PFSK-1 (cell line): ENCODE measurements around the gene GCNT1.

ENCODE experiments used
- POLR2AphosphoS5 ChIP-seq: IDR thresholded peaks from 2 replicates; pipeline ENCODE4 v1.6.1; 2012; ENCODE audit warnings: low read depth, mild to moderate bottlenecking, control low read depth, low read length, moderate library complexity
- REST ChIP-seq, 2 experiments: IDR thresholded peaks; 2 replicates each; pipeline versions ENCODE4 v1.6.1 to v1.8.0; 2011 to 2012; ENCODE audit warnings: low read depth in 2 of 2, low read length in 2 of 2, control low read depth in 1 of 2, inconsistent platforms in 1 of 2, mild to moderate bottlenecking in 1 of 2, moderate library complexity in 1 of 2; ENCODE audit not compliant: insufficient read depth in 1 of 2
- SIN3A ChIP-seq: IDR thresholded peaks from 2 replicates; pipeline ENCODE4 v1.6.1; 2012; ENCODE audit warnings: mild to moderate bottlenecking, low read length, moderate library complexity, borderline replicate concordance; ENCODE audit not compliant: insufficient read depth
- TAF1 ChIP-seq: IDR thresholded peaks from 2 replicates; pipeline ENCODE4 v1.6.1; 2012; ENCODE audit warnings: low read length, control low read depth, borderline replicate concordance; ENCODE audit not compliant: insufficient read depth

DNA sequence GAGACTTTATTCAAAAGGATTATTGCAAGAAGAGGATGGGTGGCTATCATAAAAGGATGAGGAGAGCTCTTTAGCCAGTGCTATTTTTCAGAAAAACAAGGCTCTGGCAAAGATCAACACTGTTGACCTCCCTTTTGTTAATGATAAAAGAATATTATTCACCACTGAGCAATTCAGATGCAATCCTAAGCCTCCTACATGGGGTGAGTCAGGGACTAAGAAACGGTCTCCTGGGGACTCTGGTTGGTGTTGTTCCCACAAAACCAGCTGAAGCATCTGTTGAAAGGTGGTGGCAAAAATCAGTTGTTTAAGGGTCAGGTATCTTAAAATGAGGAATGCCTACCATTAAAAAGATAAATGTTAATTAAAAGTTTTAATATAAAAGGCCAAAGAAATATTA is 7.7 kb upstream of the GCNT1 start:
- TF ChIP-seq POLR2AphosphoS5, result no peak
- no peak for TF ChIP-seq TAF1
- TF ChIP-seq REST (IDR thresholded peaks at IDR 0.05; ENCODE audit: insufficient read depth in 1 of 2, low read depth in 2 of 2, low read length in 2 of 2), result no peak
- TF ChIP-seq SIN3A, result no peak
